Stimulated activated CD4-positive, alpha-beta T cell treated with anti-CD3 and anti-CD28 coated beads, Interleukin-15, amount 100 ng/mL, for 48 hours (primary cell): ENCODE results near the gene UEVLD.
"Not testable (repeated sequence)": the region's sequence is repeated elsewhere in the genome, so short reads cannot be mapped to it uniquely, and the experiment has no call there.

ENCODE experiments used
- DNase-seq, 2 donors: peaks; one replicate each; pipeline ENCODE4 v3.0.0-alpha.2; 2020; ENCODE audit warnings: low read depth in 2 of 2

The UEVLD gene

GRCh38 chr11:18588297-18589252, at the start of gene UEVLD:
Gene UEVLD, minus strand, starts transcription at chr11:18588734. Its CDS starts 80 bp downstream, at chr11:18588654.
- DNase-seq: peak; percentile 40 to 49

- peak; percentile 96 to 97 for DNase-seq
These were observed 45.9 kb upstream of the UEVLD start, which contains the start of gene SPTY2D1 for GRCh38 chr11:18634140-18635032. Gene SPTY2D1, minus strand, starts transcription at chr11:18634342. Its CDS starts 85 bp downstream, at chr11:18634257.

GRCh38 chr11:18633256-18634139, 45.0 kb upstream of the UEVLD start:
- DNase-seq: peak in 1 of 2 donors; percentile 5

- DNase-seq: no peak
These were observed 44.3 kb upstream of the UEVLD start for GRCh38 chr11:18632841-18633240.

GRCh38 chr11:18624161-18624560, 35.6 kb upstream of the UEVLD start:
- no peak for DNase-seq

- DNase-seq: no peak
These were observed 35.2 kb upstream of the UEVLD start for GRCh38 chr11:18623707-18624106.

- DNase-seq: no peak
These were observed 29.9 kb upstream of the UEVLD start for GRCh38 chr11:18618342-18619025.

- DNase-seq: peak in 1 of 2 donors; percentile 7
These were observed 29.3 kb upstream of the UEVLD start for GRCh38 chr11:18617688-18618341.

GRCh38 chr11:18615628-18616392, 27.3 kb upstream of the UEVLD start:
- no peak for DNase-seq

- no peak for DNase-seq
These were observed 26.1 kb upstream of the UEVLD start for GRCh38 chr11:18614667-18615066.

- DNase-seq: no peak
These were observed 23.9 kb upstream of the UEVLD start for GRCh38 chr11:18612394-18612793.

- DNase-seq: no peak
These were observed 22.7 kb upstream of the UEVLD start for GRCh38 chr11:18611196-18611595.

GRCh38 chr11:18608376-18608775, 19.8 kb upstream of the UEVLD start:
- no peak for DNase-seq

GRCh38 chr11:18600915-18601569, 12.5 kb upstream of the UEVLD start:
- no peak for DNase-seq

- no peak for DNase-seq
These were observed 11.3 kb upstream of the UEVLD start, which contains the start of gene MISFA for GRCh38 chr11:18599739-18600230. Gene MISFA, plus strand, starts transcription at chr11:18599789. Its CDS starts 140 bp downstream, at chr11:18599929.

GRCh38 chr11:18594999-18595749, 6.6 kb upstream of the UEVLD start:
- DNase-seq: no peak

- not testable (repeated sequence) for DNase-seq
These were observed 5.6 kb upstream of the UEVLD start for GRCh38 chr11:18594088-18594487.

GRCh38 chr11:18590571-18590970, 2.0 kb upstream of the UEVLD start:
- DNase-seq: no peak
